Measurements from ENCODE around the gene KRTAP10-3.

KRTAP10-3 gene

GRCh38 chr21:44539046-44539445 is 19.5 kb downstream of the KRTAP10-3 start:
- Histone ChIP-seq H3K27me3 (ENCODE audit: insufficient read depth, poor library complexity, severe bottlenecking) (no peaks in the 10 kb centered on the region), H3K4me3 (replicated peaks; ENCODE audit: insufficient read depth, low read length) (no peak overlapping the region), H3K27ac (replicated peaks) (no peak overlapping the region)
- TF ChIP-seq REST (IDR thresholded peaks at IDR 0.05; ENCODE audit: insufficient replicate concordance, low read depth) = no peak
- no peak for TF ChIP-seq GABPA (IDR thresholded peaks at IDR 0.05; ENCODE audit: low read depth)
- no peak for TF ChIP-seq POLR2AphosphoS5 (IDR thresholded peaks at IDR 0.05; ENCODE audit: low read depth)
- TF ChIP-seq CTCF (IDR thresholded peaks at IDR 0.05; ENCODE audit: insufficient read depth, low read length) = no peak
- TF ChIP-seq SPI1 (IDR thresholded peaks at IDR 0.05; ENCODE audit: borderline replicate concordance, low read depth) = no peak
- no peak for DNase-seq (ENCODE audit: low read depth in 1 of 2, low spot score in 1 of 2)

GRCh38 chr21:44537930-44538911 is 20.4 kb downstream of the KRTAP10-3 start:
- no peak overlapping the region for H3K27ac ChIP-seq (replicated peaks)
- no peaks in the 10 kb centered on the region for H3K27me3 ChIP-seq (ENCODE audit: insufficient read depth, poor library complexity, severe bottlenecking)
- DNase-seq (ENCODE audit: low read depth in 1 of 2, low spot score in 1 of 2) = no peak
- no peak overlapping the region for H3K4me3 ChIP-seq (replicated peaks; ENCODE audit: insufficient read depth, low read length)
- TF ChIP-seq REST (IDR thresholded peaks at IDR 0.05; ENCODE audit: insufficient replicate concordance, low read depth) (no peak), POLR2AphosphoS5 (IDR thresholded peaks at IDR 0.05; ENCODE audit: low read depth) (no peak), GABPA (IDR thresholded peaks at IDR 0.05; ENCODE audit: low read depth) (no peak), SPI1 (IDR thresholded peaks at IDR 0.05; ENCODE audit: borderline replicate concordance, low read depth) (no peak), CTCF (IDR thresholded peaks at IDR 0.05; ENCODE audit: insufficient read depth, low read length) (no peak)

- DNase-seq (ENCODE audit: low read depth in 1 of 2, low spot score in 1 of 2) = no peak
- Histone ChIP-seq H3K27ac (replicated peaks) (no peak overlapping the region), H3K4me3 (replicated peaks; ENCODE audit: insufficient read depth, low read length) (no peak overlapping the region), H3K27me3 (ENCODE audit: insufficient read depth, poor library complexity, severe bottlenecking) (no peaks in the 10 kb centered on the region)
- no peak for TF ChIP-seq CTCF (IDR thresholded peaks at IDR 0.05; ENCODE audit: insufficient read depth, low read length)
- no peak for TF ChIP-seq GABPA (IDR thresholded peaks at IDR 0.05; ENCODE audit: low read depth)
These were observed 22.6 kb downstream of the KRTAP10-3 start for GRCh38 chr21:44535963-44536362.

Data from HL-60 (cell line).